Limb (tissue), 2 donors: ENCODE results near the gene GNG11.

ENCODE experiments used
- DNase-seq, 2 donors: peaks; one replicate each; pipeline ENCODE4 v3.0.0-alpha.2; 2016; ENCODE audit errors: extremely low spot score in 2 of 2

GNG11 gene

GRCh38 chr7:93945756-93946535, 24.4 kb downstream of the GNG11 start:
- DNase-seq = no peak

DNA sequence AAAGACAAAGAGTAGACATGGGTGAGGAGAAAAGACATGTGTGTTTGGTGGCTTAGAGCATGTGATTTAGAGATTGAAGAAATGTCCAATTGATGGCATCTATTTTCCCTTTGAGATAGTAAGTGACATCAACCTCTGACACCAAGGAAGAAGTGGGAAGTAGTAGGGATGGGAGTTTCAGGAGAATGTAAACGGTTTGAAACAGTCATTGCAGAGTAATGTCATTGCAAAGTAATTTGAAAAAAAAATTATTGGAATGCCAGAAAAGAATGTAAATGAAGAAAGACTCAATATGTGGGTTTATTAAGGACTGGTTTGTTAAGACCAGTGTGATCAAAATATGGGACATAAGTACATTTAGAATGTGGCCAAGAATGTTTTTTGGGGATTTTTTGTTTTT, 26.6 kb downstream of the GNG11 start:
- DNase-seq = no peak

DNA sequence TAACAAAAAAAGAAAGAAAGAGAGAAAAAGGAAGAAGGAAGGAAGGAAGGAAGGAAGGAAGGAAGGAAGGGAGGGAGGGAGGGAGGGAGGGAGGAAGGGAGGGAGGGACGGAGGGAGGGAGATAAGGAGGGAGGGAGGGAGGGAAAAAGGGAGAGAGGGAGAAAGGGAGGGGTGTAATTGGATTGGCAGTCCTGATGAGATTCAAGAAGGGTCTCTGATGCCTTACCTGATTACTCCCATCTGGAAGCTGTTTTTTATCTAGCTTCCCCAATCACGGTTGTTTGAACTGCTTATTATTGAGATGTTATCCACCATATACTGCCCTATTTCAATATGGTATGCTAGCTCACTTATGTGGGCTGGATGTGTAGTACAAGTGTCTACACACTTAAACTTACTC, 27.3 kb downstream of the GNG11 start:
- DNase-seq = no peak

- no peak for DNase-seq
Observed at GRCh38 chr7:93949423-93949822, 27.9 kb downstream of the GNG11 start.

DNA sequence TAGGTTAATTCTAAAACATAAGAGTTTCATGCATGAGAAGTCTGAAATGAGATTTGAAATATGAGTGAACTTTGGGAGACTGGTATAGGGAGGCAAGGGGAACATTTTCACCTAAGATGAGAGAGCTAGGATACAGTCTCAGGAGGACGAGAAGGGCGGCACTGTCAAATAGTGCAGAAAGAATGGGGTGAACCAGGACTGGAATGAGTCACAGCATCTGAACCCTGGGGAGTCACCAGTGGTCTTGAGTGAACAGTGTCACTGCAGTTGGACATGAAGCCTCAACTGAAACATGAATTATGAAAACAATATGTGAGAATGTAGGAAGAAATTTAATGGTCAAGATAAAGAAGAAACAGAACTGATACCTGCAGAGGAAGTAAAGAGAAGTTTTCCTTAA, 33.8 kb downstream of the GNG11 start:
- no peak for DNase-seq

- DNase-seq = no peak
Observed at GRCh38 chr7:93957767-93958166, 36.2 kb downstream of the GNG11 start.

DNA sequence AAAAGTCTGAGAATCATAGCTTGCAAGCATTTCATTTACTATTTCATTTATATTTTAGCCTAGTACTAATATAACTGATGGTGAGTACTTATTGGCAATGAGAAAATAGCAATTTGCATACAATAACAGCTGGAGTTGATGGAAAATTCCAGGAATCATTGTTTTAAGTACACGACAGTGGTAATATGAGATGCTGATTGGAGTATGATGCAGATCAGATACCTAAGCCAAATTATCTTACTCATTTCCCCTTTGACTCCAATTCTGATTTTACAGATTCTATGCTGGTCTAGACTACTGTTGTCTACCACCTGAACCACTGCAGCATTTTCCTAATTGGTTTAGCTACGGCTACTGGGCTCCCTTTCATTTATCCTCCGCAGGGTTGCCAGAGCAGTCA, 36.7 kb downstream of the GNG11 start:
- no peak for DNase-seq

- no peak for DNase-seq
Observed at GRCh38 chr7:93958651-93959050, 37.1 kb downstream of the GNG11 start.

DNA sequence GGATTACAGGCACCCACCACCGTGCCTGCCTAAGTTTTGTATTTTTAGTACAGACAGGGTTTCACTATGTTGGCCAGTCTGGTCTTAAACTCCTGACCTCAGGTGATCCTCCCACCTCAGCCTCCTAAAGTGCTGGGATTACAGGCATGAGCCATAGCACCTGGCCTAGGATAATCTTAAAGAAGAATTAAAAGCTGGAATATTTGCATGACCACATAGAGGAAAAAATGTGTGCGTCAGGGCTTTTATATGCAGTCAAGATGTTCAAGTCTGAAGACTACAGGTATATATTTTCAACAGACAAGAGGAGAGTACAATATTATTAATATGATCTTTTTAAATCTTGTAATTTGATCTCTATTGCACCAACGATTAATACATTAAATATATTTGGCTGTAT, 39.5 kb downstream of the GNG11 start:
- DNase-seq = no peak

GRCh38 chr7:93964262-93964661, 42.7 kb downstream of the GNG11 start:
- DNase-seq = no peak

- no peak for DNase-seq
Observed at GRCh38 chr7:93964813-93965212, 43.3 kb downstream of the GNG11 start.

- DNase-seq = no peak
Observed at GRCh38 chr7:93968911-93969620, 47.5 kb downstream of the GNG11 start.

GRCh38 chr7:93972029-93972725, 50.6 kb downstream of the GNG11 start:
- no peak for DNase-seq

GRCh38 chr7:93973134-93973533, 51.6 kb downstream of the GNG11 start:
- DNase-seq = no peak

DNA sequence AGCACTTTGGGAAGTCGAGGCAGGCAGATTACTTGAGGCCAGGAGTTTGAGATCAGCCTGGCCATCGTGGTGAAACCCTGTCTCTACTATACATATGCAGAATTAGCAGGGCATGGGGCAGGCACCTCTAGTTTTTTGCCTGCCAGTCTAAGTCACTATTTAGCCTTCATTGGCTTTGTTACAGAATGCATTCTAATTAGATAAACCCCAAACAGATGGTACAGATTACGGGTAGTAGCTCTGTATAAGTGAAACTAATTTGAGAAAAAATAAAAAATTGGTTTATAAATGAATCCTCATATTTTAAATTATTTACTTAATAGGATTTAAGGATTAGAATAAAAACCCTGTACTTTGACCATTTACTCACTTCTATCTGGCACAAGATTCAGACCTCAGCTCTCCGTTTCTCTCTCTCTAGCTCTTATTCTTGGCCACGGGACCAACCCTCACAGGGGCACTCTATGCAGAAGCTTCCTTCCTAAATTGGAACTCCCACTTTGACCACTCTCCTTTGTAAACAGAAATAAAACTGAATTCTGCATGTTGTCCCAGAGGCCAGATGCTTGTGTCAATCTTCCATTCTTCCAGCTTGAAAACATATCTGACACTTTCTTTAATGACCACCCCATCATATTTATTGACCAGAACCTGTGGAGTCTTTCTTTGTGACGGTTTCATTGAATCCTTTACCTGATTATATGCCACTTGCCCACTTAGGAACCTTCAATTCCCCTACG, 55.8 kb downstream of the GNG11 start:
- no peak for DNase-seq
